Spleen (tissue), 7 donors: Measurements from ENCODE around the gene KMT2E.

Experiments used
- POLR2AphosphoS5 ChIP-seq, 3 donors: sonication (generic); formaldehyde crosslinking; IDR thresholded peaks; one replicate each; pipeline ENCODE4 v1.5.1; 2017; ENCODE audit warnings: antibody characterized with exemption in 3 of 3
- TF ChIP-seq, protein P1 (sequence below), 11 experiments: fragments of 200-600 bp in 7 of 11; fragments of 450-650 bp in 4 of 11; sonication (generic) in 4 of 11; IDR thresholded peaks in 8 of 11; conservative IDR thresholded peaks in 3 of 11; 1 replicate in 7 of 11; 2 replicates in 4 of 11; pipeline versions ENCODE4 v1.4.0 to v1.8.0; 2016 to 2021; ENCODE audit warnings: antibody characterized with exemption in 11 of 11, inconsistent platforms in 4 of 11, mild to moderate bottlenecking in 1 of 11
- donor health status: DM: no; HTN: no; CAD: no; lungs with moderate emphysema.
- donor health status: DM: no; HTN: no; CAD: no.
- donor health status: DM: no; HTN: no; CAD: no.

DNA sequence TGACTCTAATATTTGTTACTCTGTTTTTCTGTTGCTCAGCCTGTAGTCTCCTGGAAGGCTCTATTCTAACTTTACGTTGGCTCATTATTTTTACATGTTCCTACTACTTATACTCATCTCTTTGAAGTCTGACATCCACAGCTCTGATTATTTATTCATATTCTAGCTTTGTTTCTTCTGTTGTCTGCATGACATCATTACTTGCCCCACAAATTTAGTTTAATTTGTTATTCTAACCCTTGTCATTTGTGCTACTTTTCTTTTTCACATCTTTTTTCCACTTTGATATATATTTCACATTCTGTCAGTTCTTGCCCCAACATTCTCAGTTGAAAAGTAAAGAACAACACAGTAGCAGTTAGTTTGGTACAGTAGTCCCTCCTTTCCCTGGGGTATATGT, 51.1 kb downstream of the KMT2E start:
- no peak for TF ChIP-seq POLR2AphosphoS5 (IDR thresholded peaks at IDR 0.05)
- TF ChIP-seq, protein P1, sequence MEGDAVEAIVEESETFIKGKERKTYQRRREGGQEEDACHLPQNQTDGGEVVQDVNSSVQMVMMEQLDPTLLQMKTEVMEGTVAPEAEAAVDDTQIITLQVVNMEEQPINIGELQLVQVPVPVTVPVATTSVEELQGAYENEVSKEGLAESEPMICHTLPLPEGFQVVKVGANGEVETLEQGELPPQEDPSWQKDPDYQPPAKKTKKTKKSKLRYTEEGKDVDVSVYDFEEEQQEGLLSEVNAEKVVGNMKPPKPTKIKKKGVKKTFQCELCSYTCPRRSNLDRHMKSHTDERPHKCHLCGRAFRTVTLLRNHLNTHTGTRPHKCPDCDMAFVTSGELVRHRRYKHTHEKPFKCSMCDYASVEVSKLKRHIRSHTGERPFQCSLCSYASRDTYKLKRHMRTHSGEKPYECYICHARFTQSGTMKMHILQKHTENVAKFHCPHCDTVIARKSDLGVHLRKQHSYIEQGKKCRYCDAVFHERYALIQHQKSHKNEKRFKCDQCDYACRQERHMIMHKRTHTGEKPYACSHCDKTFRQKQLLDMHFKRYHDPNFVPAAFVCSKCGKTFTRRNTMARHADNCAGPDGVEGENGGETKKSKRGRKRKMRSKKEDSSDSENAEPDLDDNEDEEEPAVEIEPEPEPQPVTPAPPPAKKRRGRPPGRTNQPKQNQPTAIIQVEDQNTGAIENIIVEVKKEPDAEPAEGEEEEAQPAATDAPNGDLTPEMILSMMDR (IDR thresholded peaks at IDR 0.05 in 8 of 11, conservative IDR thresholded peaks at IDR 0.05 in 3 of 11): no peak
